ENCODE data around the gene MACF1. TPM values are rescaled to one million over a fixed set of nuclear protein-coding genes. Genes with fewer than 3 reads are reported as not detected.

Gene MACF1
- total and polyA plus RNA-seq, 4 donors, result 23.3 to 216 (median 51.2) TPM

DNA sequence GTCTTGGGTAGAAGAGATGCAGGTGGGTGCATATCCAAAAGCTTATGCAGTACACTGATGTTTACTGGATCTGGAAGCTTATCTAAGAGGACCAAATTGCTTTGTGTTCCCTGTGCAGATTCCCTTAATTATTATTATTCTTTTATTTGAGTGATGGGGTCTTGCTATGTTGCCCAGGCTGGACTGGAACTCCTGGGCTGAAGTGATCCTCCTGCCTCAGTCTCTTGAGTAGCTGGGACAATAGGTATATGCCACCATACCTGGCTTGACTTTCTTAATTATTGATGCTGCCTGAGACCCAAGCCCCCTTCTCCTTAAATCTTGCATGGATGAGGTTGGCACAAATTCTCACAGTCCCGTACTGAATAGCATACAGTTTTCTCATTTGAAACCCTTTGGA lies 83.0 kb downstream of the MACF1 start:
- TF ChIP-seq HNF4G (IDR thresholded peaks at IDR 0.05) (no peak), YY1 (IDR thresholded peaks at IDR 0.05) (no peak), SP1 (IDR thresholded peaks at IDR 0.05) (no peak), RXRA (IDR thresholded peaks at IDR 0.05) (no peak), FOXA1 (IDR thresholded peaks at IDR 0.05) (no peak), FOXA2 (IDR thresholded peaks at IDR 0.05) (no peak), RAD21 (IDR thresholded peaks at IDR 0.05) (no peak), JUND (IDR thresholded peaks at IDR 0.05) (no peak), NR2F2 (IDR thresholded peaks at IDR 0.05) (no peak), EGR1 (IDR thresholded peaks at IDR 0.05; ENCODE audit: low read depth in 2 of 2) (no peak), GABPA (IDR thresholded peaks at IDR 0.05 in 1 of 2, conservative IDR thresholded peaks at IDR 0.05 in 1 of 2) (no peak), TAF1 (conservative IDR thresholded peaks at IDR 0.05) (no peak), HNF4A (conservative IDR thresholded peaks at IDR 0.05) (no peak)
- TF ChIP-seq, protein P1, sequence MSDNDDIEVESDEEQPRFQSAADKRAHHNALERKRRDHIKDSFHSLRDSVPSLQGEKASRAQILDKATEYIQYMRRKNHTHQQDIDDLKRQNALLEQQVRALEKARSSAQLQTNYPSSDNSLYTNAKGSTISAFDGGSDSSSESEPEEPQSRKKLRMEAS (IDR thresholded peaks at IDR 0.05), result no peak
- TF ChIP-seq, protein P2, sequence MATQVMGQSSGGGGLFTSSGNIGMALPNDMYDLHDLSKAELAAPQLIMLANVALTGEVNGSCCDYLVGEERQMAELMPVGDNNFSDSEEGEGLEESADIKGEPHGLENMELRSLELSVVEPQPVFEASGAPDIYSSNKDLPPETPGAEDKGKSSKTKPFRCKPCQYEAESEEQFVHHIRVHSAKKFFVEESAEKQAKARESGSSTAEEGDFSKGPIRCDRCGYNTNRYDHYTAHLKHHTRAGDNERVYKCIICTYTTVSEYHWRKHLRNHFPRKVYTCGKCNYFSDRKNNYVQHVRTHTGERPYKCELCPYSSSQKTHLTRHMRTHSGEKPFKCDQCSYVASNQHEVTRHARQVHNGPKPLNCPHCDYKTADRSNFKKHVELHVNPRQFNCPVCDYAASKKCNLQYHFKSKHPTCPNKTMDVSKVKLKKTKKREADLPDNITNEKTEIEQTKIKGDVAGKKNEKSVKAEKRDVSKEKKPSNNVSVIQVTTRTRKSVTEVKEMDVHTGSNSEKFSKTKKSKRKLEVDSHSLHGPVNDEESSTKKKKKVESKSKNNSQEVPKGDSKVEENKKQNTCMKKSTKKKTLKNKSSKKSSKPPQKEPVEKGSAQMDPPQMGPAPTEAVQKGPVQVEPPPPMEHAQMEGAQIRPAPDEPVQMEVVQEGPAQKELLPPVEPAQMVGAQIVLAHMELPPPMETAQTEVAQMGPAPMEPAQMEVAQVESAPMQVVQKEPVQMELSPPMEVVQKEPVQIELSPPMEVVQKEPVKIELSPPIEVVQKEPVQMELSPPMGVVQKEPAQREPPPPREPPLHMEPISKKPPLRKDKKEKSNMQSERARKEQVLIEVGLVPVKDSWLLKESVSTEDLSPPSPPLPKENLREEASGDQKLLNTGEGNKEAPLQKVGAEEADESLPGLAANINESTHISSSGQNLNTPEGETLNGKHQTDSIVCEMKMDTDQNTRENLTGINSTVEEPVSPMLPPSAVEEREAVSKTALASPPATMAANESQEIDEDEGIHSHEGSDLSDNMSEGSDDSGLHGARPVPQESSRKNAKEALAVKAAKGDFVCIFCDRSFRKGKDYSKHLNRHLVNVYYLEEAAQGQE (IDR thresholded peaks at IDR 0.05), result no peak
- TF ChIP-seq, protein P3, sequence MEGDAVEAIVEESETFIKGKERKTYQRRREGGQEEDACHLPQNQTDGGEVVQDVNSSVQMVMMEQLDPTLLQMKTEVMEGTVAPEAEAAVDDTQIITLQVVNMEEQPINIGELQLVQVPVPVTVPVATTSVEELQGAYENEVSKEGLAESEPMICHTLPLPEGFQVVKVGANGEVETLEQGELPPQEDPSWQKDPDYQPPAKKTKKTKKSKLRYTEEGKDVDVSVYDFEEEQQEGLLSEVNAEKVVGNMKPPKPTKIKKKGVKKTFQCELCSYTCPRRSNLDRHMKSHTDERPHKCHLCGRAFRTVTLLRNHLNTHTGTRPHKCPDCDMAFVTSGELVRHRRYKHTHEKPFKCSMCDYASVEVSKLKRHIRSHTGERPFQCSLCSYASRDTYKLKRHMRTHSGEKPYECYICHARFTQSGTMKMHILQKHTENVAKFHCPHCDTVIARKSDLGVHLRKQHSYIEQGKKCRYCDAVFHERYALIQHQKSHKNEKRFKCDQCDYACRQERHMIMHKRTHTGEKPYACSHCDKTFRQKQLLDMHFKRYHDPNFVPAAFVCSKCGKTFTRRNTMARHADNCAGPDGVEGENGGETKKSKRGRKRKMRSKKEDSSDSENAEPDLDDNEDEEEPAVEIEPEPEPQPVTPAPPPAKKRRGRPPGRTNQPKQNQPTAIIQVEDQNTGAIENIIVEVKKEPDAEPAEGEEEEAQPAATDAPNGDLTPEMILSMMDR (IDR thresholded peaks at IDR 0.05; ENCODE audit: low read depth, low read length, missing input control), result no peak
- TF ChIP-seq, protein P4, sequence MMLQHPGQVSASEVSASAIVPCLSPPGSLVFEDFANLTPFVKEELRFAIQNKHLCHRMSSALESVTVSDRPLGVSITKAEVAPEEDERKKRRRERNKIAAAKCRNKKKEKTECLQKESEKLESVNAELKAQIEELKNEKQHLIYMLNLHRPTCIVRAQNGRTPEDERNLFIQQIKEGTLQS (IDR thresholded peaks at IDR 0.05), result no peak
- TF ChIP-seq, protein P5, sequence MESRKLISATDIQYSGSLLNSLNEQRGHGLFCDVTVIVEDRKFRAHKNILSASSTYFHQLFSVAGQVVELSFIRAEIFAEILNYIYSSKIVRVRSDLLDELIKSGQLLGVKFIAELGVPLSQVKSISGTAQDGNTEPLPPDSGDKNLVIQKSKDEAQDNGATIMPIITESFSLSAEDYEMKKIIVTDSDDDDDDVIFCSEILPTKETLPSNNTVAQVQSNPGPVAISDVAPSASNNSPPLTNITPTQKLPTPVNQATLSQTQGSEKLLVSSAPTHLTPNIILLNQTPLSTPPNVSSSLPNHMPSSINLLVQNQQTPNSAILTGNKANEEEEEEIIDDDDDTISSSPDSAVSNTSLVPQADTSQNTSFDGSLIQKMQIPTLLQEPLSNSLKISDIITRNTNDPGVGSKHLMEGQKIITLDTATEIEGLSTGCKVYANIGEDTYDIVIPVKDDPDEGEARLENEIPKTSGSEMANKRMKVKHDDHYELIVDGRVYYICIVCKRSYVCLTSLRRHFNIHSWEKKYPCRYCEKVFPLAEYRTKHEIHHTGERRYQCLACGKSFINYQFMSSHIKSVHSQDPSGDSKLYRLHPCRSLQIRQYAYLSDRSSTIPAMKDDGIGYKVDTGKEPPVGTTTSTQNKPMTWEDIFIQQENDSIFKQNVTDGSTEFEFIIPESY (IDR thresholded peaks at IDR 0.05), result no peak
- Histone ChIP-seq H3K27ac (ENCODE audit: low read depth in 1 of 2, low read length in 2 of 2) (no peak overlapping the region), H3K27me3 (ENCODE audit: control insufficient read depth in 4 of 4, insufficient read depth in 4 of 4, low read length in 3 of 4) (no peaks in the 10 kb centered on the region), H3K9me3 (ENCODE audit: control insufficient read depth in 4 of 4, low read length in 3 of 4) (no peaks in the 10 kb centered on the region), H3K4me1 (ENCODE audit: control insufficient read depth in 4 of 4, insufficient read depth in 4 of 4, low read length in 3 of 4) (no peaks in the 10 kb centered on the region), H3K36me3 (ENCODE audit: control insufficient read depth in 4 of 4, insufficient read depth in 3 of 4, low read depth in 1 of 4, low read length in 3 of 4) (peaks cover 9 to 74% (median 58%) of the 10 kb centered on the region in 4 donors), H3K9ac (ENCODE audit: low read depth in 1 of 2, low read length in 2 of 2) (no peak overlapping the region), H3K4me3 (ENCODE audit: low read depth in 1 of 3, low read length in 3 of 3) (no peak overlapping the region)
- 97% methylated on average over 1 of the region's 1 CpG for WGBS
- DNase-seq (ENCODE audit: low spot score), result no peak
